ENCODE measurements around the gene CLMN.
"Not testable (repeated sequence)": the region's sequence is repeated elsewhere in the genome, so short reads cannot be mapped to it uniquely, and the experiment has no call there.

CLMN gene

DNA sequence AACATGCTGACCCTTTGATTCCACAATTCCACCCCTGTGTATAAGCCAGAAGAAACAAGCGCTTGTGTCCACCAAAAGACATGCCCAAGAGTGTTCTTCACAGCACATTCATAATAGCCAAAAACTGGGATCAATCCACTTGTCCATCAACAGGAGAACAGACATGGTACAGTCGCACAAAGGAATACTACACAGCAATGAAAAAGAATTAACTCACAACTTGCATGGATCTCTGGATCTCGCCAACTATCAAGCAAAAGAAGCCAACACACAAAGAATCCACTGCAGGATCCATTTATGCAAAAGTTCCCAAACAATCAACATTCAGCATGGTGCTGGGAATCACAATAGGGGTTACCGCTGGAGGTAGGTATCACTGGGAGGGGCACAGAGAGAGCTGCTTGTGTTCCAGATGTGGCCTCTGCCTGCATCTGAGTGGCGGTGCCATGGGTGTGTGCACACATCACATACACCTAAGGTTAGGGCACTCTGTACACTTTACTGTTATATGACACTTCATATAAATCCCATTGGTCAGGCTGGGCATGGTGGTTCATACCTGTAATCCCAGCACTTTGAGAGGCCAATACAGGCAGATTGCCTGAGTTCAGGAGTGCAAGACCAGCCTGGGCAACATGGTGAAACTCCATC is 30.9 kb downstream of the CLMN start:
- Histone ChIP-seq H3K27me3 (no peaks in the 10 kb centered on the region), H3K4me1 (peaks cover 11% of the 10 kb centered on the region), H3K4me3 (ENCODE audit: low read depth, low read length) (no peak overlapping the region), H3K9me3 (peaks cover 6% of the 10 kb centered on the region; the same call in 1 of the 2 replicates), H3K36me3 (no peaks in the 10 kb centered on the region)
- DNase-seq: no peak
- TF ChIP-seq CTCF (IDR thresholded peaks at IDR 0.05; ENCODE audit: low read depth, low read length): no peak

DNA sequence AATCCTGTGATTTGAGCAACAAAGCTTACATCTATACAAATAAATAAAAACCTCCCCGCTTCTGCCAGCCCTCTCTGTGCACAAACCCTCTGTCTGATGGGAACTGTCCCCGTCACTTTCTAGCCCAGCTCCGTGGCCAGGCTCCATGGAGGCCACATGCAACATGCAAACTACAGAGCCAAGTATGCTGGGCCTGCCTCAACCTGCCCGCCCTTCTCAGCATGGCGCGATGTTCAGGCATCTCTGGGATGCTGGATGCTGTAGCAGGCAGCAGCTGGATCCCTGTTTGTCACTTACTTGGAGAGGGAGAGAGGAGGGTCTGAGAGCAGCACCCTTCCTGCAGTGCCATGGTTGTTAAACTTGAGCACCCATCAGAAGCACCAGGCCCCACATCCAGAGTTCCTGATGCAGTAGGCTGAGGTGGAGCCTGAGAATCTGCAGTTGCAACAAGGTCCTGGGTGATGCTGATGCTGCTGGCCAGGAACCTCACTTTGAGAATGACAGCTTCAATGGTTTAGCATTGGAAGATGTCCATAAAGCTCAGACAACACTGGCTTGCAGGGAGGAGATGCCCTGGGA is 32.4 kb downstream of the CLMN start:
- Histone ChIP-seq H3K4me3 (ENCODE audit: low read depth, low read length) (no peak overlapping the region), H3K36me3 (no peaks in the 10 kb centered on the region), H3K4me1 (peaks cover 7% of the 10 kb centered on the region), H3K27me3 (no peaks in the 10 kb centered on the region), H3K9me3 (peaks cover 6% of the 10 kb centered on the region; the same call in 1 of the 2 replicates)
- no peak for DNase-seq
- TF ChIP-seq CTCF (IDR thresholded peaks at IDR 0.05; ENCODE audit: low read depth, low read length): no peak

GRCh38 chr14:95286645-95287044 is 33.1 kb downstream of the CLMN start:
- peaks cover 6% of the 10 kb centered on the region for H3K4me1 ChIP-seq
- TF ChIP-seq CTCF (IDR thresholded peaks at IDR 0.05; ENCODE audit: low read depth, low read length): no peak
- no peak for DNase-seq

GRCh38 chr14:95285566-95285965 is 34.1 kb downstream of the CLMN start:
- peaks cover 6% of the 10 kb centered on the region; the same call in 1 of the 2 replicates for H3K9me3 ChIP-seq
- TF ChIP-seq CTCF (IDR thresholded peaks at IDR 0.05; ENCODE audit: low read depth, low read length): no peak
- DNase-seq: no peak
- H3K4me1 ChIP-seq: no peaks in the 10 kb centered on the region; the same call in 1 of the 2 replicates
- H3K36me3 ChIP-seq: no peaks in the 10 kb centered on the region
- H3K27me3 ChIP-seq: no peaks in the 10 kb centered on the region
- no peak overlapping the region for H3K4me3 ChIP-seq (ENCODE audit: low read depth, low read length)

More at GRCh38 chr14:95286645-95287044, 33.1 kb downstream of the CLMN start:
- no peak overlapping the region for H3K4me3 ChIP-seq (ENCODE audit: low read depth, low read length)
- no peaks in the 10 kb centered on the region for H3K27me3 ChIP-seq
- H3K9me3 ChIP-seq: peaks cover 6% of the 10 kb centered on the region; the same call in 1 of the 2 replicates
- H3K36me3 ChIP-seq: no peaks in the 10 kb centered on the region

GRCh38 chr14:95283802-95284201 is 35.9 kb downstream of the CLMN start:
- DNase-seq; H3K4me1 ChIP-seq; H3K27me3 ChIP-seq; H3K36me3 ChIP-seq; H3K4me3 ChIP-seq (ENCODE audit: low read depth, low read length); H3K9me3 ChIP-seq: not testable (repeated sequence)

DNA sequence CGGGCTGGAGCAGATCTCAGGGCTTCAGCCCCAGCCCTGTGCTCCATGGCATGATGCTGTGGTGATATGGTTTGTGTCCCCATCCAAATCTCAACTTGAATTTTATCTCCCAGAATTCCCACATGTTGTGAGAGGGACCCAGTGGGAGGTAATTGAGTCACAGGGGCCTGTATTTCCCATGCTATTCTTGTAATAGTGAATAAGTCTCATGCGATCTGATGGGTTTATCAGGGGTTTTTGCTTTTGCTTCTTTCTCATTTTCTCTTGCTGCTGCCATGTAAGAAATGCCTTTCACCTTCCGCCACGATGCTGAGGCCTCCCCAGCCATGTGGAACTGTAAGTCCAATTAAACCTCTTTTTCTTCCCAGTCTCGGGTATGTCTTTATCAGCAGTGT is 36.7 kb downstream of the CLMN start:
- DNase-seq; H3K27me3 ChIP-seq; H3K36me3 ChIP-seq; H3K4me3 ChIP-seq (ENCODE audit: low read depth, low read length); H3K9me3 ChIP-seq; H3K4me1 ChIP-seq: not testable (repeated sequence)

DNA sequence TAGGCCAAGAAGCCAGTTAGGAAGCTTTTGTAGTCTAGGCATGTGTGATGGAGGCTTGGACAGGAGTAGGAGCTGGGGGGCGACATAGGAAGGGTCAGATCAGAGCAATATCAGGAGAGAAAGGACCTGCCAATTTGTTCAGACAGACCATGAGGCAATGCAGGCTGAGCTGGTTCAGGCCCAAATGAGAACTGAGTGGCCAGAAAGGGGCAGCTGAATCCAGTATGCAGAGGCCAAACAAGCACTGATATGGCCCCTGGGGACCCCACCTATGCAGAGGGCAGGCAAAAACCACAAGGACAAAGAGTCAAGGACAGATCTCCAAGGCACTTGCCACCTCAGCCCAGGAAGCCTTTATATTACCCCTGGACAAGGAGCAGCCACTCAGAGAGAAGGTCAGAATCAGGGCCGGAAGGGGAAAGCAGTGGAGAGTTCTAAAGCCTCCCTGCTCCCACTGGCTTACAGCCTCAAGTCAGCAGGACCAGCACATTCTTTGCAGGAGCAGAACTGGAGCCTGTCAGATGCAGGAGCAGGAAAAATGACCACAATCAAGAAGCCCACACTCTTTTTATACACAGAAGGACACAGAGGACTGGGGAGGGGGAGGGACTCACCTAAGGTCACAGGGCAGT is 37.2 kb downstream of the CLMN start:
- H3K36me3 ChIP-seq: no peaks in the 10 kb centered on the region
- no peak overlapping the region for H3K4me3 ChIP-seq (ENCODE audit: low read depth, low read length)
- peaks cover 3% of the 10 kb centered on the region; the same call in 1 of the 2 replicates for H3K4me1 ChIP-seq
- DNase-seq: no peak
- TF ChIP-seq CTCF (IDR thresholded peaks at IDR 0.05; ENCODE audit: low read depth, low read length): no peak
- H3K9me3 ChIP-seq: no peaks in the 10 kb centered on the region
- H3K27me3 ChIP-seq: no peaks in the 10 kb centered on the region
